DMS153 (cell line): Measurements from ENCODE around the gene ENOPH1.
"Not testable (repeated sequence)": the region's sequence is repeated elsewhere in the genome, so short reads cannot be mapped to it uniquely, and the experiment has no call there.

Experiments
- DNase-seq: peaks from one replicate; lab custom pipeline; 2025; lab: John Stamatoyannopoulos, UW

Gene ENOPH1

DNA sequence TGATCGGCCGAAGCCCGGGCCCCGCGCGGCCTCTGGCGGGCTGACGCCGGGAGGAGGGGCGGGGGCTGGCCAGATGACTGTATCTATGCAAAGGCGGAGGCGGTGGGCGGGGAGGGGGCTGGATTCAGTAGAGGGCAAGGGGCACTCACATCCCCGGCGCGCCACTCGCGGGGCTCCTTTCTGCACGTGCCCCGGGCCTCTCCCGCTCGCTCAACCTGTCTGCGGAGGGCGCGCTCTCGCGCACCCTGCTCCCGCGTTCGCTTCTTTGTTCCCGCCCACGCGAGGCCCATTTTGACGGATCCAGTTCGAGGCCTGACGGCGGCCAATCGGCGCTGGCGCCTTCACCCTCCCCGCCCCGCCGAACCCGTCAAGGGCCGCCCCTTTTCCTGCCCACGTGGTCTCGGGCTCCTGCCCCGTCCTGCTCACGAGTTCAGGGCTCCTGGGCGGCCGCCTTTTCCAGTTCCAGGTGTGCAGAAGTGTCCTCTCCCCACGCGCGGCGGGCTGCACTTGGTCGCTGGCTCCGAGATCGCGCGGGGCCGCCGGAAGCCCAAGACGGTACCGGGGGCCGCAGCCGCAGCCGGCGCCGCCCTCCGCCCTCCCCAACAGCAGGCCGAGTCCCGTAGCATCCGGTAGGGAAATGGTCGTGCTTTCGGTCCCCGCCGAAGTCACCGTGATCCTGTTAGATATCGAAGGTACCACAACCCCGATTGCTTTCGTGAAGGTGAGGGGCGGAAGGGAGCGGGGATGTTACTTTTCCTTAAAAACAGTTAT, at the start of gene ENOPH1, which contains the start of gene HNRNPDL:
TSS of gene ENOPH1 (plus strand) at position 398 of the 771 bp plus-strand sequence. CDS start at position 638, 240 bp downstream.
TSS of gene HNRNPDL (minus strand) at position 270 of the 771 bp plus-strand sequence. CDS start 772 bp downstream, outside the sequence.
- DNase-seq: peak; percentile 91

DNA sequence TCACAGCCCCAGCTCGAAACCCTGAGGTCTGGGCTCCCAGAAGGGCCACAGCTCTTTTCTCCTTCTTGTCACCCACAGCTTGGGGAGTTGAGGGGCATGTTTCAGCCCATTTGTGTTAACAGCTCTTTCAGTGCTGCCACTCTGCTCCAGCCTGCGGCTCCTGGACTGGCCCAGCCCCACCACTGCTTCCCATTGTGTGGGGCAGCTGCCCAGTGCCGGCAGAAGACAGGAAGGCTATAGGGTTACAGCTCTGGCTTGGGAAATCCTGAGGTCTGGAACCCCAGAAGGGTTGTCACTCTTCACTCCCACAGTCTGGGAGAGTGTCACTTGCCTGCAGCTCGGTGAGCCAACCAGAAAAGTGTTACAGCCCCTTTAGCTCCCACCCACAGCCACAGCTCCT, 49.6 kb upstream of the ENOPH1 start:
- no peak for DNase-seq

DNA sequence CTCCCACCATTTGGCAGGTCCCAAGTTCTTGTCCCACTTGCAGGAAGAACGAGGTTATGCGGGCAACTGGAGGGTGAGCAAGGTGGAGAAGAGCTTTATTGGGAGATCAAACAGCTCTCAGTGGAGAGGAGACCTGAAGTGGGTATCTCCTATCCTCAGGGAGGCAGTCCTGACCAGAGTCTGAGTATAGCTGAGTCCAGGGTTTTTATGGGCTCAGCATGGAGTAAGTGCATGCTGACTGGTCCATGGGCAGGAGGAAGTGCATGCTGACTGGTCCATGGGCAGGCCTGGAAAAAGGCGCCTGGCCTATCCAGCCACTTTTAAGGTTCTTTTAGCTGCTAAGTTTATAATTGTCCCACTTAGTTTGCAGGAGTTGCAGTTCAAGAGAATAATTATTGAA, 49.2 kb upstream of the ENOPH1 start:
- DNase-seq: no peak

DNA sequence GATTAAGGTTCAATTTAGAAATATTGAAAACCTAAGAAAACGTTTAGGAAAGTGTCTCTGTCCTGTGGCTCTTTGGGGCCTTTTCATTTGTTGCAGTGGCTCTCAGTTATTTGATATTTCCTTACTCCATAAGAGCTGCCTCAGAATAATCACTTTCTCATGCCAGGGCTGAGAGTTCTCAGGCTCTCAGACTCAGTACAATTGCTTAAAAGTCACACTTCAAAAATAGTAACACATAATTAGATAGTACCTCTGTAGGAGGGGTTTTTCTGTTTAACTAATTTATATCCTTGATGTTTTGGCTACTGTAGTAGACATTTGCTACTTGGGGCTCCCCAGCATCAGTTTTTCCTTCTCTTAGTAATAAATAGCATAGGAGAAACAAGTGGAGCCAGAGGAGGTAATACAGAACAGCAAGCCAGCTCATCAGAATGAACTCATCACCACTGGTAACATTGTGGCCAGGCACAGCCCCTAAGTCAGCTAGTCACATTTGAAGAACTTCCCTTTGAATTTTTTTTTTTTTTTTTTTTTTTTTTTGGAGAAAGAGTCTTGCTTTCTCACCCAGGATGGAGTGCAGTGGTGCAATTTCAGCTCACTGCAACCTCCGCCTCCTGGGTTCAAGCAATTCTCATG, 48.6 kb upstream of the ENOPH1 start:
- DNase-seq: no peak

DNA sequence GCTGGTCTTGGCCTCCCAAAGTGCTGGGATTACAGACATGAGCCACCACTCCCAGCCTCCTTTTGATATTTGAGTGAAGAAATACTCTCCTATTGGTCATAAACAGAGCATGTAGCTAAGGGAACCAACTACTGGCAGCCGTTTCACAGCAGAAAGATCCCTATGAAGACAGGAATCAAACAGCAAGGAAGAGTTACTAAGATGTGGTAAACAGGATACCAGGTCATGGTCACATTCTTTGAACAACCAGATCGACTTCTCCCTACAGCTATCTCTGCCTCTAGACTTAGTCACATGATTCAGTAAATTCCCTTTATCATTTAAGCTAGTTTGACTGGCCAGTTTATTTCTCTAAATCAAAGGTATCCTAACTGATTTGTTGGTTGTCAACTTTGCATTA, 47.6 kb upstream of the ENOPH1 start:
- DNase-seq: no peak

DNA sequence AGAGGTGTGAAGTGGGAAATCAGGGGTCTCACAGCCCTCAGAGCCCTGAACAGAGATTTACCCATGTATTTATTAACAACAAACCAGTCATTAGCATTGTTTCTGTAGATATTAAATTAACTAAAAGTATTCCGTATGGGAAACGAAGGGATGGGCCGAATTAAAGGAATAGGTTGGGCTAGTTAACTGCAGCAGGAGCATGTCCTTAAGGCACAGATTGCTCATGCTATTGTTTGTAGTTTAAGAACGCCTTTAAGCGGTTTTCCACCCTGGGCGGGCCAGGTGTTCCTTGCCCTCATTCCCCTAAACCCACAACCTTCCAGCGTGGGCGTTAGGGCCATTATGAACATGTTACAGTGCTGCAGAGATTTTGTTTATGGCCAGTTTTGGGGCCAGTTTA, 44.1 kb upstream of the ENOPH1 start:
- DNase-seq: not testable (repeated sequence)

DNA sequence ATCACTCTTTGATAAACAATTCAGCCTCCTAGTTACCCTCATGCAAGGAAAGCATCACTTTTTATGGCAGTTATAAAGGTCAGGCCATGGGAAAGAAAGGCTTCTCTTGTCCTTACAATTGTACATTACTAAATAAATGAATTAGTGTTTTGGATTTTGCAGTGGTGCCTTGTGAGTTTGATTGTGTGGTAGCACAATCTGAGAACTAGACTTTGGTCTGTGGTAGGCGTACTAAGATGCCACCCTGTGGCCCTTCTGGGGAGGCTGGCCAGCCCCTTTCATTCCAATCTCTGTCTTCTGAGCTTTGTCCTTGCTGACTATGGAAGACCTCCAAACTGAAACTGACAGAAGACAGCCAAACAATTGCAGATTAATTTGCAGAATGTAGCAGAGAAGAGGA, 42.0 kb upstream of the ENOPH1 start:
- DNase-seq: no peak

DNA sequence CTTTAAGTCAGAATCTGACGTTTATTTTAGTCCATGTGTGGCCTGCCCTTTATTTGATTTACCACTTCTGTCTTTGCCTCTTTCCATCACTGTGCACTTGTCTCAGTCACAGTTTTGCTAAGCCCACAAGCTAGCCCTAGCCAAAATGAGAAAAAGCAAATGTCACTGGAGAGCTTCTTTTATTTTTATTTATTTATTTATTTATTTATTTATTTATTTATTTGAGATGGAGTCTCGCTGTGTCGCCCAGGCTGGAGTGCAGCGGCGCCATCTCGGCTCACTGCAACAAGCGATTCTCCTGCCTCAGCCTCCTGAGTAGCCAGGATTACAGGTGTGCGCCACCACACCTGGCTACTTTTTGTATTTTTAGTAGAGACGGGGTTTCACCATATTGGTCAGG, 40.3 kb upstream of the ENOPH1 start:
- DNase-seq: not testable (repeated sequence)

DNA sequence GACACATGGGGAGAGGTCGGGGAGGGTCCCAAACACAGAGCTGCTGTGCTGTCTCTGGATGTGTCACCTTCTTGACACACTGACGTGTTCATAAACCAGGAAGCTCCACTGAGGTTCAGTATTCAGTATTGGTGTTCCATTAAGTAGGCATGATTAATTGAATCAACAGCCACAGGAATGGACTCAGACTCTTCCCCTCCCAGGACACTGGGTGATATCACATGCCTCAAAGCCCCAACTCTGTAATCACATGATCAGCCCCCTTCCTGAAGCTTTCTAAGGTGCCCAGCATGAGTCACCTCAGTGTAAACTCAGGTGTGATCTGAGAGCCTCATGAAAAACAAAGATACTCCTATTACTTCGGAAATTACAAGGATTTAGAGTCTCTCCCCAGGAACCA, 35.5 kb upstream of the ENOPH1 start:
- DNase-seq: no peak

DNA sequence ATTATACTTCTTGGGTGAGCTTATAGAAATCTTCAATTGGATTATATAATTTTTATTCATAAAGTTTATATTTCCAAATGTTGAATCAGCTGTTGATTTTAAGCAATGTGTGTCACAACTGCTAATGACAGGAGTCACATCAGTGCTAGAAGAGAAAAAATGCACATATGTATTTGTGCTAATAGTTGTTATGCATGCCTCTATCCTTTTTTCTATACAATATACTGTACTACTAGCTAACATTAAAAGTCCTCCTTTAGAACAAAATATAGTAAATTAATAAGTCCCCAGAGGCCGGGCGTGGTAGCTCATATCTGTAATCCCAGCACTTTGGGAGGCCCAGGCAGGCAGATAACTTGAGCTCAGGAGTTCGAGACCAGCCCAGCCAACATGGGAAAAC, 32.9 kb upstream of the ENOPH1 start:
- DNase-seq: no peak

DNA sequence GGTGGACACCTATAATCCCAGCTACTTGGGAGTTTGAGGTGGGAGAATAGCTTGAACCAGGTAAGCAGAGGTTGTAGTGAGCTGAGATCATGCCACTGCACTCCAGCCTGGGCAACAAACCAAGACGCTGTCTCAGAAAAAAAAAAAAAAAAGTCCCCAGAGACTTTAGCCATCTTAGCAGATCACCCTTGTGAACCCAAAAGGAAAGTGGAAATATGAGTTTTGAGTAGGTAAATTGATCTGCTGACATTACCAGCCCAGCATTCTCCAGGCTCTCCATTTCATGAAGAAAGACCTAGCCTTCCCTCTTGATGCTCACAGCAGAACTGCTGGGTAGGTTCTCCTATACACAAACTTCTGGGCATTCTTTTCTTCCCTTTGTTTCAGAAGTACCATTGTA, 32.1 kb upstream of the ENOPH1 start:
- DNase-seq: no peak

DNA sequence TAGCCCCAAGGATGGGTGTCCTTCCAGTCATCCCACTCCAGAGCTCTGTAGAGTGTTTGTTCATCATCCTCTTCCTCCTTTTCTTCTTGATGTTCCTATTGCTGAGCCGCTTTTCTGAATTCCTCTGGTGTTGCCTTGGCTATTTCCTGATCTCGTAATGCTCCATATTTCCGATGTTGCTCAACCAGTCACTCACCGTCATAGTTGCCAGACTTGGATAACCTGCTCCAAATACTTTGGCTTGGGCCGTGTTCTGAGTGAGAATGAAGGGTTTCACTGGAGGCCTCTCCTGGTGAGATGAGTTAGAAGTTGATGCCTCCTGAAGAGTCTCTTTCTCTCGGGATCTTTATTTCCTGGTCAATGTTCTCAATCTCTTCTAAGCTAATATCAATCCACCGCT, 28.8 kb upstream of the ENOPH1 start:
- DNase-seq: no peak

DNA sequence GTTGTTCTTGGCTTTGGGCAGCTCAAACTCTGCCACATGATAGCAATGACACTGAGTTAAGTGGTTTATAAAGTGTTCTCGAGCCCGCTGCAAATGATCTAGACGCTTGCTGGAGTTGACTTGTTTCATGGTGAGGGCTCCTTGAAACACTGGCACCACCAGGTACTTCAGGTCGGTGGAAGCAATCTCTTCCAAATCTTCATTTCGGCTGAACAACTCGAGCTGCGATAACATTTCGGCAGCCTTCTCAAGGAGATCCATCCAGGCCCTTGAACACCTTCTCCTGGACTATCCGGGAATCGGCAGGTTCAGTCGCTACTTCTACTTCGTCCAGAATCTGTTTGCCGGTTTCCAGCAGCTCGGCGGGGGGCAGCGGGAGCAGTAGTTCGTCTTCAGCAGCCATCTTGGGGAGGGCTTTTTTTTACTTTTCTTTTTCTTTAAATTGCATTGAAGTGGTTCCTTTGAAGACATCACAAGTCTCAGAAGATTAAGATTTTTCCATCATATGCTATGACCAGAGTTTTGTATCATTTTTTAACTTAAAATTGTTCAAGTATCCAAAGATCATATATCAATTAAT, 28.1 kb upstream of the ENOPH1 start:
- DNase-seq: no peak

DNA sequence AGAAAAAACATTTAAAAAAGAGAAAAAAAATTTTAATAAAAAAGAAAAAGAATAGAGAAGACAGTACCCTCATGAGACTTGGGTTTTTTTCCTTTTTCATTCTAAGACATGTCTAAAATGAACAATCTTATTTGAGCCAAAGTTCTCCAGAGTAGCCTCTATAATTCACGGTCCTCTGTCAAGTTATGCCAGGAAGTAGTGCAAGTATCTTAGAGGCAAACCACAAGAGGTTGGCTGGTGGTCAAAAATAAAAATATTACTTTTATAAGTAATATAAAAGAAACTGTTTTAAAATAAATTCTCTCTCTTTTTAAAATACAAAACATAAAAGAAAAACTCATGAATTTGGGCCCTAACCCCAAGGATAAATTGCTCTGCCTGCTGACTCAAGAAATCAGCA, 26.7 kb upstream of the ENOPH1 start:
- no peak for DNase-seq

DNA sequence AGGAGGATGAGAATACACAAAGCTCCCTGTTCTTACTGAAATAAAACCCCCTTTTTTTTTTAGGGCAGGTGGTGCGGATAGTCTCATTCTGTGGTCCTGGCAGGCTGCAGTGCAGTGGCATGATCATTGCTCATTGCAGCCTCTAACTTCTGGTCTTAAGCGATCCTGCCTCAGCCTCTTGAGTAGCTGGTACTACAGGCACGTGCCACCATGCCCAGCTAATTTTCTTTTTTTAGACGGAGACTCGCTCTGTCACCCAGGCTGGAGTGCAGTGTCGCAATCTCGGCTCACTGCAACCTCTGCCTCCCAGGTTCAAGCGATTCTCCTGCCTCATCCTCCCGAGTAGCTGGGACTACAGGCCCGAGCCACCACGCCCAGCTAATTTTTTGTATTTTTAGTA, 15.3 kb upstream of the ENOPH1 start:
- not testable (repeated sequence) for DNase-seq

DNA sequence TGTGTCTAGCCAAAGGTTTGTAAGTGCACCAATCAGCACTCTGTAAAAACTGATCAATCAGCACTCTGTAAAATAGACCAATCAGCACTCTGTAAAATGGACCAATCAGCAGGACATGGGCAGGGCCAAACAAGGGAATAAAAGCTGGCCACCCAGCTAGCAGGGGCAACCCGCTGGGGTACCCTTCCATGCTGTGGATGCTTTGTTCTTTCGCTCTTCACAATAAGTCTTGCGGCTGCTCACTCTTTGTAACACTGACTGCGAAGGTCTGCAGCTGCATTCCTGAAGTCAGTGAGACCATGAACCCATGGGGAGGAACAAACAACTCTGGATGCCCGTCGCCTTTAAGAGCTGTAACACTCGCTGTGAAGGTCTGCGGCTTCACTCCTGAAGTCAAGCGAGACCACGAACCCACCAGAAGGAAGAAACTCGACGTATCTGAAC, 14.4 kb upstream of the ENOPH1 start:
- no peak for DNase-seq

DNA sequence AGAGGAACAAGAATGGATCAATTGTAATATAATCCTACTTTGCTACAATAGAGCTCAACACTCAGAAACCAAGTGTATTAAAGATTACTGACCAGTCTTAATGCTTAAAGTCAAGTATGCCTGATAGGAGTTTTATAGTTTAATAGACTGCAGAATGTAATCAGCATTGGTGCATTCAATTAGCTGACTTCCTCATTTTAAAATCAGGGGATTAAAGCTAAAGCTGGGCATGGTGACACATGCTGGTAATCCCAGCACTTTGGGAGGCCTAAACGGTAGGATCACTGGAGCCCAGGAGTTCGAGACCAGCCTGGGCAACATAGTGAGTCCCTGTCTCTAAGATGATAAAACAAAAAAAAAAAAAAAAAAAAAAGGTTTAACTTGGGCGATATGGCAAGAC, 10.9 kb upstream of the ENOPH1 start:
- DNase-seq: no peak

DNA sequence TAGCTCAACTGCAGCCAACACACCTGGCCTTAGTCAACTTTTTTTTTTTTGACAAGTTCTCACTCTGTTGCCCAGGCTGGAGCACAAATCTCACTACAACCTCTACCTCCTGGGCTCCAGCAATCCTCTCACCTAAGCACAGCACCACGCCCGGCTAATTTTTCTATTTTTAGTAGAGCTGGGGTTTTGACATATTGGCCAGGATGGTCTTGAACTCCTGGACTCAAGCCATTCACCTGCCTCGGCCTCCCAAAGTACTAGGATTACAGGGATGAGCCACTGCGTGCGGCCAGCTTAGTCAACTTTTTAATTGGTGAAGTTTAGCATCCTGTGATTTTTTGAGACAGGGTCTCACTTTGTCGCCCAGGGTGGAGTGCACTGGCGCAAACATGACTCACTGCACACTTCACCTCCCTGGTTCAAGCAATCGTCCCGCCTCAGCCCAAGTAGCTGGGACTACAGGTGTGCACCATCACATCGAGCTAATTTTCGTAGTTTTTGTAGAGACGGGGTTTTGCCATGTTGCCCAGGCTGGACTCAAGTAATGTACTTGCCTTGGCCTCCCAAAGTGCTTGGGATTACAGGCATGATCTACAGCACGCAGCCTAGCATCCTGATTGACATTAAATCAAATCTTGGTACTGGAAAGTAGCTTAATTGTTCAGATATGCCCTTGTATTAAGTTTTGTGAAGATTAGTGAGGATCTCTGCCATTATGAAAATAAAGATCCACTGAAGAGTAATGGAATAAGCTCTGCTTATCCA, 8.4 kb upstream of the ENOPH1 start:
- no peak for DNase-seq

DNA sequence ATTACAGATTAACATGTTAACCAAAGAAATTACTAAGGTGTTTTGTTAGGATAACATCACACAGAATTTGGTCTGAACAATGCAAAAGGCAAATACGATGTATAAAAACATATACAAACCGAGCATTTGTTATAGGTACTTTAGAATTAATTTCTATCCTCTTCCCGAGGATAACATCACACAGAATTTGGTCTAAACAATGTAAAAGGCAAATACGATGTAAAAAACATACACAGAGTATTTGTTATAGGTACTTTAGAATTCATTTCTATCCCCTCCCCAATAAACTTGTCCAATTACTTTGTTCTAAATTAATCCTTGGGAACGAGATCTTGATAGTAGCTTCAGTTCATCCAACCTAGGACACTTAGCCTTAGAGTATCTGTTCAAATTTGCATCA, 7.8 kb upstream of the ENOPH1 start:
- no peak for DNase-seq

DNA sequence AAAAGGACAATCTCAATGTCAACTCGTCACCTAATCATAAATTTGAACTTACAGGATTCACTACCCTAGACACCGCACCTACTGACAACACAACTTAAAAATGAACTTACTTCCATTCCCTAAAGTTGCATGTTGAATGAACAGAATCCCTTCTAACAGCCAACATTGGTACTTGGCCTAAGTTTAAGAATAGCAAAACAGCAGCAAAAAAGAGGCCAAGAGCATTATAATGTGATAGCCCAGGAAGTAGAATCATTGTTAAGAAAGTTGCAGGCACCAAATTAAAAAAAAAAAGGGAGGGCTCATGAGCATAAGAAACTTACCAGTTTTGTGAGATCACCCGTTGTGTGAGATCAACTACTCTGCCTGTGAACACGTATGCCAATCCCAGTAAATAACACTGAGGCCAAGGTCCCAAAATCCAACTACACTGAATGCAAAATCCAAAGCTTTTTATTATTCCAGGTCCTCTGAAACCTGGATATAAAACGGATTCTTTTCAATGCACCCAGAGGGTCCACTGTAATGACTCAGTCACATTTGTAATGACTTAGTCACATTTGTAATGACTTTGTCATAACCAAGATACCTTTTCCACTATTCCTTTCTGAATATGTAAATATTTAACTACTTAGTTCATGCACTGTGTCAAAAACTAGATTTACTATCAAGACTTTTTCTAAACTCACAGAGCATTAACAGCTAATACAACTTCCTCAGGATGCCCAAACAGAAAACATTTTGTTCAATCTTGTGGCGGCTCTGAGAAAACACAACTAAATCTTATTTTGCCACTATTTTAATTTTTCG, 6.9 kb upstream of the ENOPH1 start:
- no peak for DNase-seq

DNA sequence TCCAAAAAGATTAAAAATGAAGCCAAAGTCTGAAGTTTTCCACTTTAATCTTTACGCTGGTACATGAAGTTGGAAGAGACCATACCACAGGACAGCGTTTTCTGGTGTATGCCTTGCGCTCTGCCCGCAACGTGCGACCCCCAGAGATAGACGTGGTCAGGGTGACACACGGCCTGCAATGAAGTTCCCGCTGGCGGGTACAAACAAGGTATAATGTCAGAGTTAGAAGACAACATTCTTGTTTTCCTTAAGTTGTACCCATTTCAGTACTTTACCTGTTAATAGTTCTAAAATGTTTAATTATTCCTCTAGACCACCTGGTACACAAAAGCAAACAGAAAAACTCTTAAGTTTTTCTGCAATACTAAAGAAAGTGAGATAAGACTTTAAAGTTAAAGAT, 4.9 kb upstream of the ENOPH1 start:
- DNase-seq: no peak

DNA sequence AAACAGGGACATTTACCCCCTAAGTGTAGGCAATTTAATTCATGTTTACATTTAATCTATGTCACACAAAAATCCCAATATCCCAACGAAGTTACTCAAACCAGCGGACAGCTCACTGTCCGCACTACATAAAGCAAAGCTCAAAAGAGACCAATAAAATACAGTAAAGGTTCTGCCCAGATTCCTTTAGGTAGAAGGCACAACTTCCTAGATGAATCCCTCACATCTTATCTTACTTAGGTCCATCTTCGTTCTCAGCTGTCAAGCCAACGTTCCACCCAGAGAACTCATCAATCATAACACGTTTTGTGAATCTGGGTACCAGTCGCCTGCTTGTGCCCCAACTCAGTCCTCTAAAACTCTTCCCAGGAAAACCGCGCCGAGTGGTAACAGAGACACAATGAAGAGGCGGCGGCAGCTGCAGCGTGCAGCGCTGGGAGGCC, 1.8 kb upstream of the ENOPH1 start:
- DNase-seq: no peak
